ENCODE results near the gene HAAO.
A peak's percentile ranks its signal among the peaks of the same experiment; 100 is the strongest.

Gene HAAO

DNA sequence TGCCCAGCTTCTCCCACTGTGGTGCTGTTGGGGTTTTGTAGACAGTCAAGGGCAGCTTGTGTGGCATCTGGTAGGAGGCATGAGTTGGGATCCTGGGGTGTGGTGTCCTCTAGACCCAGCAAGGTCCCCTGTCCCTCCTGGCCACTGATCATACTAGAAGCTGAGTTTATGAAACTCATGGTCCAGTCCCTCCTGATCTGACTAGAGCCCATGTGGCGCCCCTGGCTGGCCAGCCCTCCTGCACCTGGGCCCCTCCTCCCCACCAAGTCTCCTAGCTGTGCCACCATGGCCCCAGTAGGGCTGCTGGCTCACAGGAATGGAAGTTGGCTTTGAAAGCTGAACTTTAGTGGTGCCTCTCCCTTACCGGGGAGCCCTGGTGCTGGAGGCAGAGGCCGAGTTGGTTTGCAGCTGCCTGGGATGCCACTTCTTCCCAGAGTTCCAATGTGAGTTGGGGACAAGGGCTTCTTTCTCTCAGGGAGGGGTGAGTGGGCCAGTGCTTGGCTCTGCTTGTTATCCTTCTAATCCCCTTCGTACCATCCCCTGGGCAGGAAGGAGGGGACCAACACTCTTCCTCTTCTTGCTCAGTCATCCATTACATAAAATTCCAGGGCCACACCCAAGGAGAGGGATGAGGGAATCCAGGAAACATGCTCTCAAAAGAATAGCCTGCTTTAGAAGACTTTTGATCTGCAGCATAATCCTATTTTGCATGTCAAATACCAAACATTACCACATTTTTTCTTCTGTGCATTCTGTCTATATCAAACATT lies 37.5 kb upstream of the HAAO start:
- no peaks in the 10 kb centered on the region for H4K20me1 ChIP-seq (ENCODE audit: control insufficient read depth, insufficient read depth, low read depth, low read length)
- H3K36me3 ChIP-seq (ENCODE audit: control insufficient read depth, low read length) = no peaks in the 10 kb centered on the region
- no peak overlapping the region for H3K4me3 ChIP-seq (ENCODE audit: low read length)
- peaks cover 5% of the 10 kb centered on the region for H3K4me1 ChIP-seq (ENCODE audit: control insufficient read depth, low read length)
- TF ChIP-seq EZH2phosphoT487 (IDR thresholded peaks at IDR 0.05; ENCODE audit: borderline replicate concordance, low read length) = no peak
- TF ChIP-seq, protein P1, sequence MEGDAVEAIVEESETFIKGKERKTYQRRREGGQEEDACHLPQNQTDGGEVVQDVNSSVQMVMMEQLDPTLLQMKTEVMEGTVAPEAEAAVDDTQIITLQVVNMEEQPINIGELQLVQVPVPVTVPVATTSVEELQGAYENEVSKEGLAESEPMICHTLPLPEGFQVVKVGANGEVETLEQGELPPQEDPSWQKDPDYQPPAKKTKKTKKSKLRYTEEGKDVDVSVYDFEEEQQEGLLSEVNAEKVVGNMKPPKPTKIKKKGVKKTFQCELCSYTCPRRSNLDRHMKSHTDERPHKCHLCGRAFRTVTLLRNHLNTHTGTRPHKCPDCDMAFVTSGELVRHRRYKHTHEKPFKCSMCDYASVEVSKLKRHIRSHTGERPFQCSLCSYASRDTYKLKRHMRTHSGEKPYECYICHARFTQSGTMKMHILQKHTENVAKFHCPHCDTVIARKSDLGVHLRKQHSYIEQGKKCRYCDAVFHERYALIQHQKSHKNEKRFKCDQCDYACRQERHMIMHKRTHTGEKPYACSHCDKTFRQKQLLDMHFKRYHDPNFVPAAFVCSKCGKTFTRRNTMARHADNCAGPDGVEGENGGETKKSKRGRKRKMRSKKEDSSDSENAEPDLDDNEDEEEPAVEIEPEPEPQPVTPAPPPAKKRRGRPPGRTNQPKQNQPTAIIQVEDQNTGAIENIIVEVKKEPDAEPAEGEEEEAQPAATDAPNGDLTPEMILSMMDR (IDR thresholded peaks at IDR 0.05; ENCODE audit: low read depth, low read length, poor library complexity, severe bottlenecking) = no peak
- H3K27ac ChIP-seq (ENCODE audit: low read depth, low read length) = no peak overlapping the region
- H3K79me2 ChIP-seq (ENCODE audit: control insufficient read depth, low read length) = no peaks in the 10 kb centered on the region
- H3K9me3 ChIP-seq (ENCODE audit: control insufficient read depth, insufficient read depth, low read length) = no peaks in the 10 kb centered on the region
- no peak overlapping the region for H3K4me2 ChIP-seq (ENCODE audit: low read length)
- no peaks in the 10 kb centered on the region for H3F3A ChIP-seq (ENCODE audit: control insufficient read depth, insufficient read depth)
- no peaks in the 10 kb centered on the region; the same call in 1 of the 2 replicates for H3K27me3 ChIP-seq (ENCODE audit: control insufficient read depth, low read length)
- H3K9me2 ChIP-seq (replicated peaks; ENCODE audit: control insufficient read depth, low read length) = no peaks in the 10 kb centered on the region

DNA sequence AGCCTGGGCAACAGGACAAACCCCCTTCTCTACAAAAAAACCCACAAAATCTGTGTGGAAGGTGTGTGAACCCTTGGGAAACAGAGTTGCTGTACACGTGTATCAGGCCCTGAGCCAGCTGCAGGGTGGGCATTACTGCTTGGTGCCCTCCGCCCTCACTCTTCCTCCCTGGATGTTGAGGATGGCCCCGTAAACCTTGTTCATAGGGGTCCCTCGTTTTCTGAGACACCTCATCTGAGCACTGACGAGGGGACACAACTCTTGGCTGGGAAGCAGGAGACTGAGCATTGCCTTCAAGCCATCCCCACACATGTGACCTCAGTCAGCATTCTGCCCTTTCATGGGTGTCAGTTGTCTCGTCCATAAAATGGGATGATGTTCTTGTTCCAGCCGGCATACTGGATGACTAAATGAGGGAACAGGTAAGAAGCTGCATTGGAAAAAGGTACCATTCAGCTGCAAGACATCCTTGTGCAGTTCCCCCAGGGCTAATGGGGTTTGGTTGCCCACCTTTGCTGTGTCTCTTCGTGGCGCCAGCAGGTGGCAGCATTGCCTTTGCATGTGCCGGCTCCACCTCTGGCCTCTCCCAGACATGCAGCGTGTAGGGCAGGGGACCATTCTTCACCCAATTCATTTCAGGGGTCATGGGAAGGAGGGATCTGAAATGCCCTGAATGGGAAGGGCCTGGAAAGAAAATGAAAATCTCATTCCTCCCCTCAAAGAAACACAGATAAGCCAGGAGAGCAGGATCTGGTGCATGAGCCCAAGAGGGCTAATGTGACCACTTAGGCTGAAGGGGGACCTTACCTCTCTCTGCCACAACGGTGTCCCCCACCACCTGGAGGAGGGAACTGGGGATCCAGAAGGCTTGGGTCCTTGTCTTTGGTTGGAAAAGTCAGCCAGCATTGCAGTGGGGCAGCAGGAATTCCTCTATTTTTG lies 36.4 kb upstream of the HAAO start:
- Histone ChIP-seq H3K9me3 (ENCODE audit: control insufficient read depth, insufficient read depth, low read length) (no peaks in the 10 kb centered on the region), H3F3A (ENCODE audit: control insufficient read depth, insufficient read depth) (no peaks in the 10 kb centered on the region), H3K79me2 (ENCODE audit: control insufficient read depth, low read length) (no peaks in the 10 kb centered on the region), H3K4me3 (ENCODE audit: low read length) (no peak overlapping the region), H3K4me2 (ENCODE audit: low read length) (no peak overlapping the region), H3K36me3 (ENCODE audit: control insufficient read depth, low read length) (no peaks in the 10 kb centered on the region), H3K27ac (ENCODE audit: low read depth, low read length) (no peak overlapping the region), H3K9me2 (replicated peaks; ENCODE audit: control insufficient read depth, low read length) (no peaks in the 10 kb centered on the region), H3K4me1 (ENCODE audit: control insufficient read depth, low read length) (peaks cover 5% of the 10 kb centered on the region), H3K27me3 (ENCODE audit: control insufficient read depth, low read length) (peaks cover 2% of the 10 kb centered on the region), H4K20me1 (ENCODE audit: control insufficient read depth, insufficient read depth, low read depth, low read length) (no peaks in the 10 kb centered on the region)
- TF ChIP-seq EZH2phosphoT487 (IDR thresholded peaks at IDR 0.05; ENCODE audit: borderline replicate concordance, low read length) = no peak
- TF ChIP-seq, protein P1 (IDR thresholded peaks at IDR 0.05; ENCODE audit: low read depth, low read length, poor library complexity, severe bottlenecking) = peak; percentile 96

DNA sequence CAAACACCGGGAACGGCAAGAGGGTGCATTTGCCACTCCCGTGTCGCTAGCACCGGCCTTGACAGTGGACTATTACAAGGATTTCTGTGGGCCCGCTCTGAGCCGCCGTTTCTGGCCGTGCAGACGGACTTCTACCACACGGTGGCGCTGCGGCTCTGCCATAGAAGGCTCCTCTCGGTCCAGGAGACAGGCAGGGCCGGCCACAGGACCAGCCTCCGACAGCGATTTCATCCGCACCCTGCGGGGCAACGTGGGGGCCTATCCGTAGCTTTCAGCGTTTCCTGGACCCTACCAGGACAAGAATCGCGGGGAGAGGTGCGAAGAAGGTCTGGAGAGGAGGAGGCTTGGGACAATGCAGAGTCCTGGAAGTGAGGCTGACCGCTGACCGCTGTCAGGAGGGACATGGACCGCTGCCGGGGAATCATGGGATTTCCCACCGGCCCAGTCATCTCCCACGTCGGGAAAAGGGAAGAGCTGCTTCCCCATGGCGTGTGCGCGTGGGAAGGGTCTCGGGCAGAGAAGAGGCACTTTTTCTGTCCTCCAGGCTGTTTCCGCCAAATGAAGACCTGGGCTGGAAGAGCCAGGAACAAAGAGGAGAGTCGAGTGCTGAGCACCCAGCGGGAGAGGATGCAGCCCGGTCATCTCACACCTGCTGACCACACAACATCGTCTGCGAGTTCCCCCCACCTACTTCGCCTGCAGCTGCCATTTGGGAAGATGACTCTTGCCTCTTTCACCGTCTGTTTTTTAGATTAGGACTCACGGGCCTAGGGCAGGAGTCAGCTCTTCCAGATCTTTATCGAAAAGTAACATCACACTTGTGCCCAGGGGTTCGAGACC lies 35.5 kb upstream of the HAAO start:
- no peak overlapping the region for H3K27ac ChIP-seq (ENCODE audit: low read depth, low read length)
- H3K4me3 ChIP-seq (ENCODE audit: low read length) = peak overlapping the region; percentile 54
- no peaks in the 10 kb centered on the region for H3K36me3 ChIP-seq (ENCODE audit: control insufficient read depth, low read length)
- peaks cover 5% of the 10 kb centered on the region for H3K4me1 ChIP-seq (ENCODE audit: control insufficient read depth, low read length)
- TF ChIP-seq, protein P1 (IDR thresholded peaks at IDR 0.05; ENCODE audit: low read depth, low read length, poor library complexity, severe bottlenecking) = peak; percentile 91
- no peak for TF ChIP-seq EZH2phosphoT487 (IDR thresholded peaks at IDR 0.05; ENCODE audit: borderline replicate concordance, low read length)
- H3K27me3 ChIP-seq (ENCODE audit: control insufficient read depth, low read length) = peaks cover 4% of the 10 kb centered on the region
- H3K4me2 ChIP-seq (ENCODE audit: low read length) = peak overlapping the region; percentile 60
- H3K79me2 ChIP-seq (ENCODE audit: control insufficient read depth, low read length) = no peaks in the 10 kb centered on the region
- no peaks in the 10 kb centered on the region for H3K9me3 ChIP-seq (ENCODE audit: control insufficient read depth, insufficient read depth, low read length)
- no peaks in the 10 kb centered on the region for H3F3A ChIP-seq (ENCODE audit: control insufficient read depth, insufficient read depth)
- no peaks in the 10 kb centered on the region for H4K20me1 ChIP-seq (ENCODE audit: control insufficient read depth, insufficient read depth, low read depth, low read length)
- H3K9me2 ChIP-seq (replicated peaks; ENCODE audit: control insufficient read depth, low read length) = no peaks in the 10 kb centered on the region
